Suprapubic skin (tissue), 4 donors: ENCODE data around the gene PRKRA.

Experiments
- CTCF ChIP-seq, 2 donors: fragments of 200-600 bp in 1 of 2; fragments of 450-650 bp in 1 of 2; sonication (generic) in 1 of 2; IDR thresholded peaks; one replicate each; pipeline ENCODE4 v1.5.1; 2016 to 2019; ENCODE audit warnings: antibody characterized with exemption in 2 of 2, mild to moderate bottlenecking in 1 of 2, moderate library complexity in 1 of 2
- POLR2A ChIP-seq, 2 donors: fragments of 450-650 bp; IDR thresholded peaks; one replicate each; pipeline ENCODE4 v1.6.1; 2017; ENCODE audit warnings: antibody characterized with exemption in 2 of 2, mild to moderate bottlenecking in 2 of 2, moderate library complexity in 2 of 2
- POLR2AphosphoS5 ChIP-seq, 3 donors: sonication (generic); formaldehyde crosslinking; IDR thresholded peaks; one replicate each; pipeline ENCODE4 v1.6.1; 2017; ENCODE audit warnings: antibody characterized with exemption in 3 of 3

- no peak for TF ChIP-seq CTCF (IDR thresholded peaks at IDR 0.05)
- TF ChIP-seq POLR2A (IDR thresholded peaks at IDR 0.05), result no peak
- no peak for TF ChIP-seq POLR2AphosphoS5 (IDR thresholded peaks at IDR 0.05)
These were observed 34.4 kb upstream of the PRKRA start for GRCh38 chr2:178485356-178485755.
